Smooth muscle cell (in vitro differentiated cells): ENCODE results near the gene FANCG. TPM values are rescaled to one million over a fixed set of nuclear protein-coding genes. Genes with fewer than 3 reads are reported as not detected.

Source experiments
- DNase-seq: peaks from one replicate; lab custom pipeline; 2025; ENCODE audit not compliant: unreplicated experiment; lab: John Stamatoyannopoulos, UW
- H2AFZ ChIP-seq: fragments of 200-600 bp; sonication (generic); 2 replicates; pipeline ENCODE4 v1.6.0; 2016; ENCODE audit warnings: antibody characterized with exemption, low read depth, mild to moderate bottlenecking
- H3F3A ChIP-seq: fragments of 200-600 bp; sonication (generic); 2 replicates; pipeline ENCODE4 v1.6.0; 2017; ENCODE audit warnings: antibody characterized with exemption, low read depth
- H3K27ac ChIP-seq: fragments of 200-600 bp; sonication (generic); 2 replicates; pipeline ENCODE4 v1.5.1; 2016; ENCODE audit warnings: low read depth, mild to moderate bottlenecking
- H3K27me3 ChIP-seq: fragments of 200-600 bp; sonication (generic); 2 replicates; pipeline ENCODE4 v1.6.1; 2016; ENCODE audit warnings: low read depth, mild to moderate bottlenecking
- H3K36me3 ChIP-seq: fragments of 200-600 bp; sonication (generic); 2 replicates; pipeline ENCODE4 v1.5.1; 2016; ENCODE audit warnings: low read depth
- H3K4me1 ChIP-seq: fragments of 200-600 bp; sonication (generic); 2 replicates; pipeline ENCODE4 v1.5.1; 2016; ENCODE audit warnings: low read depth
- H3K4me2 ChIP-seq: fragments of 200-600 bp; sonication (generic); 2 replicates; pipeline ENCODE4 v1.6.0; 2016; ENCODE audit warnings: mild to moderate bottlenecking
- H3K4me3 ChIP-seq: fragments of 200-600 bp; sonication (generic); 2 replicates; pipeline ENCODE4 v1.5.1; 2016; ENCODE audit warnings: mild to moderate bottlenecking
- H3K79me2 ChIP-seq: fragments of 200-600 bp; sonication (generic); 2 replicates; pipeline ENCODE4 v1.6.0; 2016; ENCODE audit warnings: low read depth, mild to moderate bottlenecking
- H3K9ac ChIP-seq: fragments of 200-600 bp; sonication (generic); 2 replicates; pipeline ENCODE4 v1.6.0; 2016; ENCODE audit warnings: low read depth
- H3K9me3 ChIP-seq: fragments of 200-600 bp; sonication (generic); replicated peaks from 2 replicates; pipeline ENCODE4 v1.5.1; 2016; ENCODE audit warnings: low read depth
- H4K20me1 ChIP-seq: fragments of 200-600 bp; sonication (generic); 2 replicates; pipeline ENCODE4 v1.6.0; 2016; ENCODE audit warnings: low read depth
- WGBS: methylation state at CpG from one replicate; pipeline ENCODE4 v1.1.7; 2016; ENCODE audit warnings: low lambda C conversion rate; 5-methylcytosine and 5-hydroxymethylcytosine counted together
- polyA plus RNA-seq: library from polyadenylated mRNA; unstranded; fragments of >200 nt; fragmentation: Nextera tagmentation; extraction: Ambion mirVana; gene quantifications from 2 replicates; pipeline ENCODE4 v1.2.1, GENCODE V29; 2016
- total RNA-seq: library from RNA; depleted of rRNA; stranded (reverse); fragments of >200 nt; gene quantifications from 2 replicates; pipeline ENCODE4 v1.2.3, GENCODE V29; 2014
- TF ChIP-seq, protein P1 (sequence below): fragments of 200-600 bp; sonication (generic); IDR thresholded peaks from 2 replicates; pipeline ENCODE4 v1.5.1; 2017; ENCODE audit warnings: borderline replicate concordance, mild to moderate bottlenecking, antibody characterized with exemption; ENCODE audit not compliant: insufficient read depth, poor library complexity, severe bottlenecking

Gene FANCG
- total and polyA plus RNA-seq, 2 experiments from 2014 or later = 13.0 to 19.0 TPM

GRCh38 chr9:35051069-35051967 is 28.4 kb downstream of the FANCG start:
- no peak overlapping the region for H3K4me2 ChIP-seq
- TF ChIP-seq, protein P1, sequence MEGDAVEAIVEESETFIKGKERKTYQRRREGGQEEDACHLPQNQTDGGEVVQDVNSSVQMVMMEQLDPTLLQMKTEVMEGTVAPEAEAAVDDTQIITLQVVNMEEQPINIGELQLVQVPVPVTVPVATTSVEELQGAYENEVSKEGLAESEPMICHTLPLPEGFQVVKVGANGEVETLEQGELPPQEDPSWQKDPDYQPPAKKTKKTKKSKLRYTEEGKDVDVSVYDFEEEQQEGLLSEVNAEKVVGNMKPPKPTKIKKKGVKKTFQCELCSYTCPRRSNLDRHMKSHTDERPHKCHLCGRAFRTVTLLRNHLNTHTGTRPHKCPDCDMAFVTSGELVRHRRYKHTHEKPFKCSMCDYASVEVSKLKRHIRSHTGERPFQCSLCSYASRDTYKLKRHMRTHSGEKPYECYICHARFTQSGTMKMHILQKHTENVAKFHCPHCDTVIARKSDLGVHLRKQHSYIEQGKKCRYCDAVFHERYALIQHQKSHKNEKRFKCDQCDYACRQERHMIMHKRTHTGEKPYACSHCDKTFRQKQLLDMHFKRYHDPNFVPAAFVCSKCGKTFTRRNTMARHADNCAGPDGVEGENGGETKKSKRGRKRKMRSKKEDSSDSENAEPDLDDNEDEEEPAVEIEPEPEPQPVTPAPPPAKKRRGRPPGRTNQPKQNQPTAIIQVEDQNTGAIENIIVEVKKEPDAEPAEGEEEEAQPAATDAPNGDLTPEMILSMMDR = peak; percentile 56
- 89% methylated on average over 7 of the region's 7 CpGs for WGBS
- no peaks in the 10 kb centered on the region for H3K9me3 ChIP-seq
- peaks cover 35% of the 10 kb centered on the region for H4K20me1 ChIP-seq
- H3K79me2 ChIP-seq = no peaks in the 10 kb centered on the region
- H3K4me3 ChIP-seq = no peak overlapping the region
- H3K9ac ChIP-seq = no peak overlapping the region
- peaks cover 18% of the 10 kb centered on the region for H3K36me3 ChIP-seq
- no peak overlapping the region for H2AFZ ChIP-seq
- no peaks in the 10 kb centered on the region for H3K4me1 ChIP-seq
- H3K27me3 ChIP-seq = no peaks in the 10 kb centered on the region
- no peak overlapping the region for H3K27ac ChIP-seq
- peaks cover 3% of the 10 kb centered on the region for H3F3A ChIP-seq
- no peak for DNase-seq

DNA sequence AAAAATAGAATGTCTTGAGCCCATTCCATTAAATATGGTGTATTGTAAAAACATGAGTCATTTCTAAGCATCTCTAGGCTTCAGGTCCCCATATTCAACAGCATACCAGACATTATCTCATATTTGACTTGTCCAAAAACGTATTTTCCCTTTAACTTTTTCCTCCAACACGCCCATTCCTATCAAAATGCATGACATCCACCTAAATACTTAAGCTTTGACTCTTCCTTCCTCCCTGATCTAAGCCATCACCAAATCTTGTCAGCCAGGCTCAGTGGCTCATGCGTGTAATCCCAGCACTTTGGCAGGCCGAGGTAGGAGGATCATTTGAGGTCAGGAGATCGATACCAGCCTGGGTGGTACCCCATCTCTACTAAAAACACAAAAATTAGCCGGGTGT is 31.2 kb downstream of the FANCG start:
- Histone ChIP-seq H3F3A (peaks cover 3% of the 10 kb centered on the region), H3K4me1 (no peaks in the 10 kb centered on the region), H3K4me2 (no peak overlapping the region), H3K9me3 (no peaks in the 10 kb centered on the region), H4K20me1 (peaks cover 35% of the 10 kb centered on the region), H3K27me3 (no peaks in the 10 kb centered on the region), H3K4me3 (no peak overlapping the region), H3K9ac (no peak overlapping the region), H3K27ac (no peak overlapping the region), H3K36me3 (peaks cover 14% of the 10 kb centered on the region), H3K79me2 (no peaks in the 10 kb centered on the region), H2AFZ (no peak overlapping the region)
- DNase-seq = no peak
- TF ChIP-seq, protein P1 = no peak
- WGBS = 98% methylated on average over 6 of the region's 6 CpGs

DNA sequence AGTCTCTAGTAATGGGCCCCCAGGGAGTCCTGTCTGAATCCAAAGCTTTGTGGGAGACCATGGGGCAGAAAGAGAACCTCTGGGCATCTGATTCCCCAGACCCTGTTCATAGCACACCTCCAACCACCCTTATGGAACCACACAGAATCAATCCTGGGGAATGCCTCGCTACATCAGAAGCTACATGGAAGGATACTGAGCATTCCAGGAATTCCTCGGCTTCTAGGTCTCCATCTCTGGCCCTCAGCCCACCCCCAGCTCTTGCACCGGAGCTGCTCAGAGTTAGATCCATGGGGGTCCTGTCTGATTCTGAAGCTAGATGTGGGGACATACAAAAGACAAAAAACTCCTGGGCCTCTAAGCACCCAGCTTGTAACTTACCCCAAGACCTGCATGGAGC is 35.7 kb downstream of the FANCG start:
- no peaks in the 10 kb centered on the region for H3K4me1 ChIP-seq
- H3K36me3 ChIP-seq = peaks cover 13% of the 10 kb centered on the region
- TF ChIP-seq, protein P1 = no peak

More for the DNA sequence above, 35.7 kb downstream of the FANCG start:
- Histone ChIP-seq H4K20me1 (peaks cover 9% of the 10 kb centered on the region), H3K4me2 (no peak overlapping the region), H3K27me3 (no peaks in the 10 kb centered on the region), H3K9me3 (no peaks in the 10 kb centered on the region), H2AFZ (no peak overlapping the region), H3K9ac (no peak overlapping the region), H3F3A (peaks cover 3% of the 10 kb centered on the region), H3K27ac (no peak overlapping the region), H3K79me2 (no peaks in the 10 kb centered on the region), H3K4me3 (no peak overlapping the region)
- WGBS = 90% methylated on average over 3 of the region's 3 CpGs
- no peak for DNase-seq
